Neural progenitor cell (in vitro differentiated cells): Measurements from ENCODE around the gene FRS3. TPM values are rescaled to one million over a fixed set of nuclear protein-coding genes. Genes with fewer than 3 reads are reported as not detected.

ENCODE experiments used
- DNase-seq: peaks from one replicate; pipeline ENCODE4 v3.0.0-alpha.2; 2016; ENCODE audit warnings: low spot score
- H2AFZ ChIP-seq: fragments of 200-600 bp; sonication (generic); replicated peaks from 2 replicates; pipeline ENCODE4 v1.6.1; 2016; ENCODE audit warnings: antibody characterized with exemption
- H3F3A ChIP-seq: fragments of 200-600 bp; sonication (generic); 2 replicates; pipeline ENCODE4 v1.6.1; 2016; ENCODE audit warnings: antibody characterized with exemption, low read depth
- H3K27ac ChIP-seq: fragments of 200-600 bp; sonication (generic); 2 replicates; pipeline ENCODE4 v1.5.1; 2016; ENCODE audit warnings: mild to moderate bottlenecking
- H3K27me3 ChIP-seq: fragments of 200-600 bp; sonication (generic); 2 replicates; pipeline ENCODE4 v1.6.1; 2016; ENCODE audit warnings: mild to moderate bottlenecking, moderate library complexity
- H3K36me3 ChIP-seq: fragments of 200-600 bp; sonication (generic); 2 replicates; pipeline ENCODE4 v1.5.1; 2016
- H3K4me1 ChIP-seq: fragments of 200-600 bp; sonication (generic); 2 replicates; pipeline ENCODE4 v1.6.1; 2016; ENCODE audit warnings: mixed run types
- H3K4me2 ChIP-seq: fragments of 200-600 bp; sonication (generic); 2 replicates; pipeline ENCODE4 v1.6.1; 2016
- H3K4me3 ChIP-seq: fragments of 200-600 bp; sonication (generic); 2 replicates; pipeline ENCODE4 v1.5.1; 2016
- H3K79me2 ChIP-seq: fragments of 200-600 bp; sonication (generic); 2 replicates; pipeline ENCODE4 v1.6.1; 2016; ENCODE audit warnings: low read depth
- H3K9ac ChIP-seq: fragments of 200-600 bp; sonication (generic); 2 replicates; pipeline ENCODE4 v1.6.1; 2016
- H3K9me3 ChIP-seq: fragments of 200-600 bp; sonication (generic); 2 replicates; pipeline ENCODE4 v1.5.1; 2016; ENCODE audit warnings: low read depth
- H4K20me1 ChIP-seq: fragments of 200-600 bp; sonication (generic); 2 replicates; pipeline ENCODE4 v1.6.1; 2016; ENCODE audit warnings: low read depth
- H3K27ac Mint-ChIP-seq: 3 replicates; pipeline ENCODE4 v1.8.0; 2021; ENCODE audit warnings: mixed read lengths
- H3K27me3 Mint-ChIP-seq: 2 replicates; pipeline ENCODE4 v1.8.0; 2022; ENCODE audit warnings: low read depth, mild to moderate bottlenecking, inconsistent platforms, moderate library complexity, mixed read lengths; ENCODE audit not compliant: insufficient read depth
- H3K36me3 Mint-ChIP-seq: 3 replicates; pipeline ENCODE4 v1.8.0; 2021; ENCODE audit warnings: mixed read lengths
- H3K4me1 Mint-ChIP-seq: 3 replicates; pipeline ENCODE4 v1.8.0; 2021; ENCODE audit warnings: mixed read lengths
- H3K4me3 Mint-ChIP-seq: 3 replicates; pipeline ENCODE4 v1.8.0; 2021; ENCODE audit warnings: mild to moderate bottlenecking, moderate library complexity, mixed read lengths
- H3K9me3 Mint-ChIP-seq: 3 replicates; pipeline ENCODE4 v1.8.0; 2020; ENCODE audit warnings: mixed read lengths
- CTCF ChIP-seq: fragments of 200-600 bp; sonication (generic); IDR thresholded peaks from 2 replicates; pipeline ENCODE4 v1.5.1; 2017; ENCODE audit warnings: antibody characterized with exemption, mild to moderate bottlenecking
- EZH2 ChIP-seq: fragments of 200-600 bp; sonication (generic); IDR thresholded peaks from 2 replicates; pipeline ENCODE4 v1.6.1; 2017; ENCODE audit warnings: antibody characterized with exemption, mild to moderate bottlenecking, moderate library complexity
- EZH2phosphoT487 ChIP-seq: fragments of 200-600 bp; sonication (generic); IDR thresholded peaks from 2 replicates; pipeline ENCODE4 v1.6.1; 2017; ENCODE audit warnings: antibody characterized with exemption
- total RNA-seq: library from RNA; depleted of rRNA; stranded (reverse); fragments of >200 nt; gene quantifications from 2 replicates; pipeline ENCODE4 v1.2.3, GENCODE V29; 2015; ENCODE audit warnings: low replicate concordance

Gene FRS3
- total RNA-seq, 1 donor from 2014 or later: 1.9 TPM

GRCh38 chr6:41811095-41811494 is 31.4 kb upstream of the FRS3 start:
- TF ChIP-seq EZH2phosphoT487: no peak
- no peak for TF ChIP-seq CTCF
- TF ChIP-seq EZH2: no peak
- no peak for DNase-seq
- Histone ChIP-seq H3K4me2 (no peak overlapping the region), H3F3A (no peaks in the 10 kb centered on the region), H4K20me1 (no peaks in the 10 kb centered on the region), H3K27ac (no peak overlapping the region), H3K79me2 (peaks cover 7% of the 10 kb centered on the region), H3K4me1 (no peaks in the 10 kb centered on the region), H3K27me3 (no peaks in the 10 kb centered on the region), H3K36me3 (no peaks in the 10 kb centered on the region), H3K9ac (no peak overlapping the region), H3K9me3 (no peaks in the 10 kb centered on the region), H3K4me3 (no peak overlapping the region), H2AFZ (no peak overlapping the region)
- Mint-ChIP-seq H3K9me3 (no peaks in the 10 kb centered on the region), H3K4me1 (no peaks in the 10 kb centered on the region), H3K27me3 (no peaks in the 10 kb centered on the region), H3K36me3 (no peaks in the 10 kb centered on the region), H3K27ac (no peak overlapping the region), H3K4me3 (no peak overlapping the region)

- no peak overlapping the region for H2AFZ ChIP-seq
- H3K79me2 ChIP-seq: peaks cover 6% of the 10 kb centered on the region
- no peaks in the 10 kb centered on the region for H3K4me1 ChIP-seq
- H3K9ac ChIP-seq: no peak overlapping the region
- H3K27ac Mint-ChIP-seq: no peak overlapping the region
- no peaks in the 10 kb centered on the region for H3K27me3 ChIP-seq
- H3K36me3 Mint-ChIP-seq: no peaks in the 10 kb centered on the region
- H3K27ac ChIP-seq: no peak overlapping the region
- H3K27me3 Mint-ChIP-seq: peaks cover 3% of the 10 kb centered on the region
- H3K9me3 Mint-ChIP-seq: no peaks in the 10 kb centered on the region
- H4K20me1 ChIP-seq: peaks cover 23% of the 10 kb centered on the region
- H3F3A ChIP-seq: peaks cover 10% of the 10 kb centered on the region
- no peak for DNase-seq
- H3K9me3 ChIP-seq: no peaks in the 10 kb centered on the region
- H3K36me3 ChIP-seq: no peaks in the 10 kb centered on the region
- no peak overlapping the region for H3K4me2 ChIP-seq
- H3K4me3 Mint-ChIP-seq: no peak overlapping the region
- no peak overlapping the region for H3K4me3 ChIP-seq
- TF ChIP-seq EZH2phosphoT487 (no peak), CTCF (no peak), EZH2 (no peak)
- no peaks in the 10 kb centered on the region for H3K4me1 Mint-ChIP-seq
These were observed 26.4 kb upstream of the FRS3 start for GRCh38 chr6:41805830-41806774.

GRCh38 chr6:41801380-41801779 is 21.7 kb upstream of the FRS3 start:
- no peak for TF ChIP-seq EZH2
- peak; percentile 42 for TF ChIP-seq CTCF
- H2AFZ ChIP-seq: no peak overlapping the region
- no peak overlapping the region for H3K4me3 ChIP-seq
- peaks cover 10% of the 10 kb centered on the region for H3F3A ChIP-seq
- no peak overlapping the region for H3K4me3 Mint-ChIP-seq
- no peaks in the 10 kb centered on the region for H3K27me3 ChIP-seq
- H3K36me3 Mint-ChIP-seq: peaks cover 8% of the 10 kb centered on the region
- peaks cover 5% of the 10 kb centered on the region for H3K27me3 Mint-ChIP-seq
- no peak for DNase-seq
- peaks cover 12% of the 10 kb centered on the region for H3K36me3 ChIP-seq
- no peaks in the 10 kb centered on the region for H3K4me1 ChIP-seq
- H3K9ac ChIP-seq: no peak overlapping the region
- H3K9me3 ChIP-seq: no peaks in the 10 kb centered on the region
- no peaks in the 10 kb centered on the region for H3K9me3 Mint-ChIP-seq
- no peak overlapping the region for H3K27ac Mint-ChIP-seq
- no peaks in the 10 kb centered on the region for H3K4me1 Mint-ChIP-seq
- H3K79me2 ChIP-seq: peaks cover 6% of the 10 kb centered on the region
- H4K20me1 ChIP-seq: peaks cover 27% of the 10 kb centered on the region
- H3K27ac ChIP-seq: no peak overlapping the region
- H3K4me2 ChIP-seq: no peak overlapping the region
